ENCODE measurements around the gene TCERG1L.

- TF ChIP-seq CTCF (IDR thresholded peaks at IDR 0.05; ENCODE audit: insufficient read depth, low read length) (no peak), POLR2AphosphoS5 (IDR thresholded peaks at IDR 0.05; ENCODE audit: low read depth) (no peak)
Measured at GRCh38 chr10:131332821-131333220, 21.3 kb upstream of the TCERG1L start.
